G401 (cell line): ENCODE results near the gene DOCK9. TPM values are rescaled to one million over a fixed set of nuclear protein-coding genes. Genes with fewer than 3 reads are reported as not detected.

Source experiments
- DNase-seq: peaks from one replicate; pipeline ENCODE4 v3.0.0-alpha.2; 2015; ENCODE audit warnings: low spot score
- in situ Hi-C: cut with HindIII; loops from 2 replicates; pipeline ENCODE4 v1.10.0; 2016; ENCODE audit warnings: low sequenced_read_pairs, mixed read lengths
- total RNA-seq: library from RNA; depleted of rRNA; stranded (reverse); fragments of >200 nt; shearing (Covaris generic); gene quantifications from 2 replicates; pipeline ENCODE4 v1.2.3, GENCODE V29; 2014

DOCK9 gene
- total RNA-seq, 1 experiment from 2014 or later, result 0.51 TPM

- DNase-seq, result no peak
- in situ Hi-C loops, result no loop called here
These were observed 18.6 kb downstream of the DOCK9 start for GRCh38 chr13:98959291-98959690.

- DNase-seq, result no peak
- in situ Hi-C loops, result no loop called here
These were observed 19.4 kb downstream of the DOCK9 start for GRCh38 chr13:98958443-98958794.

GRCh38 chr13:98957731-98958442 lies 20.0 kb downstream of the DOCK9 start:
- in situ Hi-C loops, result no loop called here
- no peak for DNase-seq

- DNase-seq, result no peak
- in situ Hi-C loops, result no loop called here
These were observed 22.5 kb downstream of the DOCK9 start for GRCh38 chr13:98955336-98955735.

GRCh38 chr13:98954313-98954712 lies 23.6 kb downstream of the DOCK9 start:
- no peak for DNase-seq
- in situ Hi-C loops, result no loop called here

GRCh38 chr13:98951266-98951665 lies 26.6 kb downstream of the DOCK9 start:
- no peak for DNase-seq
- in situ Hi-C loops, result no loop called here

GRCh38 chr13:98950705-98951104 lies 27.2 kb downstream of the DOCK9 start:
- no peak for DNase-seq
- in situ Hi-C loops, result no loop called here

- in situ Hi-C loops, result no loop called here
- no peak for DNase-seq
These were observed 29.9 kb downstream of the DOCK9 start for GRCh38 chr13:98947925-98948324.

GRCh38 chr13:98945863-98946605 lies 31.8 kb downstream of the DOCK9 start:
- no peak for DNase-seq
- in situ Hi-C loops, result no loop called here

GRCh38 chr13:98944336-98944735 lies 33.5 kb downstream of the DOCK9 start:
- no peak for DNase-seq
- in situ Hi-C loops, result no loop called here

- DNase-seq, result no peak
- in situ Hi-C loops, result no loop called here
These were observed 34.9 kb downstream of the DOCK9 start for GRCh38 chr13:98942997-98943396.

GRCh38 chr13:98942485-98942884 lies 35.4 kb downstream of the DOCK9 start:
- DNase-seq, result no peak
- in situ Hi-C loops, result no loop called here

GRCh38 chr13:98941536-98941935 lies 36.3 kb downstream of the DOCK9 start:
- in situ Hi-C loops, result no loop called here
- DNase-seq, result no peak

- DNase-seq, result no peak
- in situ Hi-C loops, result no loop called here
These were observed 36.7 kb downstream of the DOCK9 start for GRCh38 chr13:98941126-98941525.

- no peak for DNase-seq
These were observed 37.4 kb downstream of the DOCK9 start for GRCh38 chr13:98940325-98941001.

GRCh38 chr13:98939660-98940191 lies 38.1 kb downstream of the DOCK9 start:
- in situ Hi-C loops, result no loop called here

More at GRCh38 chr13:98940325-98941001, 37.4 kb downstream of the DOCK9 start:
- in situ Hi-C loops, result no loop called here

GRCh38 chr13:98938801-98939200 lies 39.1 kb downstream of the DOCK9 start:
- in situ Hi-C loops, result no loop called here
- DNase-seq, result no peak

More at GRCh38 chr13:98939660-98940191, 38.1 kb downstream of the DOCK9 start:
- DNase-seq, result no peak

- in situ Hi-C loops, result no loop called here
- no peak for DNase-seq
These were observed 39.9 kb downstream of the DOCK9 start for GRCh38 chr13:98937911-98938381.

- no peak for DNase-seq
- in situ Hi-C loops, result no loop called here
These were observed 43.6 kb downstream of the DOCK9 start for GRCh38 chr13:98934243-98934642.

- DNase-seq, result no peak
- in situ Hi-C loops, result no loop called here
These were observed 47.7 kb downstream of the DOCK9 start for GRCh38 chr13:98930151-98930591.
